ENCODE measurements around the gene CALCB.
"Not testable (repeated sequence)": the region's sequence is repeated elsewhere in the genome, so short reads cannot be mapped to it uniquely, and the experiment has no call there.

The CALCB gene, protein sequence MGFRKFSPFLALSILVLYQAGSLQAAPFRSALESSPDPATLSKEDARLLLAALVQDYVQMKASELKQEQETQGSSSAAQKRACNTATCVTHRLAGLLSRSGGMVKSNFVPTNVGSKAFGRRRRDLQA

DNA sequence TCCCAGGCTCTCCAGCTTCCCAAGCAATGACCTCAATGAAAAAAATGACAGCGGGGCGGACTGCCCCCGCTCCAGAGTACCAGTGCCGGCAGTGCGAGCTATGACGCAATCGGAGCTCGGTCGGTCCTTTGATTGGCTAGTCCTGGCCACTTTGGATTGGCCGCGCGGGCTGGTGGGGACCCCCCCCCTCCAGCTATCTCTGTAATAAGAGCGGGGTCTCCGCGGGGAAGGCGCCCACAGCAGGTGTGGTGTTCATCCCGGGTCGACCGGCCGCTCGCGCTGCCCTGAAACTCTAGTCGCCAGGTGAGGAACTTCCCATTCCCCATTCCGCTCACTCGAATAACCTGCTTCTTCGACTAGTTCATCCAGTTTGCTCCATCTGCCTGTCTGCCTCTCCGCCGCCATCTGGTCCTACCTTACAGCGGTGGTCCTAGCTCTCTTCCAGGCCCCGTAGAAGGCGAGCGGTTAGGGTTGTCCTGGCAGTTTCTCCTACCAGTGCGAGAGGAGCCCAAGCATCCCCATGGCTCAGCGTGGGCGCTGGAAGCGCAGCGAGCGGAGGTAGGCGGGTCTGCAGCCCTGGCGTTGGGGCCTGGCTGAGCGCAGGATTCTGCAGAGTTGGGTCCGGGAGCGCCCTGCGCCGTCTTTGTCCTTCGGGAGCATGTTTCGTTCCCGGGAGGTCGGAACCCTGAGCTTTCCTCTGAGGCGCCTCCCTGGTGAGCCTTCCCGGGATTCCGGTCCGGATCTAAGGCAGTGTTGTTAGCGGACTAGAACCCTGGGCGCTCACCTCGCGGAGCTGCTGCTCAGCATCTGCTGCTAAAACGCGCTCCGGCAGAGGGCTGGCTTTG is at the start of gene CALCB:
CALCB (plus strand) TSS at position 233 of the 845 bp plus-strand sequence. CDS start 1,126 bp downstream, outside the sequence.
- Mint-ChIP-seq H3K27me3 (peaks cover 54 to 59% of the 10 kb centered on the region in 2 donors), H3K9me3 (peaks cover 5 to 8% of the 10 kb centered on the region in 2 donors), H3K4me1 (peaks cover 13 to 20% of the 10 kb centered on the region in 2 donors), H3K4me3 (peak within 1 kb of the TSS; percentile 72 to 79), H3K36me3 (peaks cover 0 to under 1% of the 10 kb centered on the region in 2 donors), H3K27ac (peak within 1 kb of the TSS; percentile 40)
- DNase-seq: no peak
- ATAC-seq (replicated peaks): no peak

DNA sequence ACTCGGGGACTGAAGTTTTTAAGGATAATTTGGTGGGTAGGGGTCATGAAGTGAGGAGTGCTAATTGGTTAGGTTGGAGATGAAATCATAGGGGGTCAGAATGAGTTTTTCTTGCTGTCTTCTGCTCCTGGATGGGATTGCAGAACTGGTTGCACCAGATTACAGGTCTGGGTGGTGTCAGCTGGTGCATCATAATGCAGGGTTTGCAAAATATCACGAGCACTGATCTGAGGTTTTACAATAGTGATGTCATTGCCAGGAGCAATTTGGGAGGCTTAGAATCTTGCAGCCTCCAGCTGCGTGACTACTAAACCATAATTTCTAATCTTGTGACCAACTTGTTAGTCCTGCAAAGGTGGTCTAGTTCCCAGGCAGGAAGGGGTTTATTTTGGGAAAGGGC is 46.4 kb upstream of the CALCB start:
- no peaks in the 10 kb centered on the region for H3K4me1 Mint-ChIP-seq
- peaks cover 18 to 48% of the 10 kb centered on the region in 2 donors for H3K27me3 Mint-ChIP-seq
- no peak overlapping the region for H3K27ac Mint-ChIP-seq
- no peak overlapping the region for H3K4me3 Mint-ChIP-seq
- ATAC-seq (replicated peaks): no peak
- no peaks in the 10 kb centered on the region for H3K9me3 Mint-ChIP-seq
- DNase-seq: no peak
- H3K36me3 Mint-ChIP-seq: no peaks in the 10 kb centered on the region

DNA sequence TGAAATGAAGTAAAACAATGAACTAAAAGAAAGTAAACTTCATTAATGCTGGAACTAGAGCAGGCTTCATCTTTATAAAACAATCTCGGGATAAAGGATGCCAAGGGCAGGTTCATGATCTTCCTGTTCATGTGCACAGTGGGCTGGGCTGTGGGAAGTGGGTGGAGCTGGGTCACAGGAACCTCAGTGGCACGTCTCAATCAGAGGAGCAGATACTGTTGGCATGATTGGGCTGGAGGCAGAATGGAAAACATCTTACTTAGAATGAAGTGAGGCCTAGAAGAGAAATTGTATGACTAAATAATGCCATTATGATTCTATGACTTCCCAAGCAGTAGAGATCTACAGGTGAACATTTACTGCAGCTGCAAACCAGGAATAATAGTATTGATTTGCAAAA is 45.4 kb upstream of the CALCB start:
- Mint-ChIP-seq H3K27me3 (peaks cover 18 to 48% of the 10 kb centered on the region in 2 donors), H3K4me3 (no peak overlapping the region), H3K4me1 (no peaks in the 10 kb centered on the region), H3K9me3 (no peaks in the 10 kb centered on the region), H3K27ac (no peak overlapping the region), H3K36me3 (no peaks in the 10 kb centered on the region)
- DNase-seq (no peak), ATAC-seq (replicated peaks) (no peak)

DNA sequence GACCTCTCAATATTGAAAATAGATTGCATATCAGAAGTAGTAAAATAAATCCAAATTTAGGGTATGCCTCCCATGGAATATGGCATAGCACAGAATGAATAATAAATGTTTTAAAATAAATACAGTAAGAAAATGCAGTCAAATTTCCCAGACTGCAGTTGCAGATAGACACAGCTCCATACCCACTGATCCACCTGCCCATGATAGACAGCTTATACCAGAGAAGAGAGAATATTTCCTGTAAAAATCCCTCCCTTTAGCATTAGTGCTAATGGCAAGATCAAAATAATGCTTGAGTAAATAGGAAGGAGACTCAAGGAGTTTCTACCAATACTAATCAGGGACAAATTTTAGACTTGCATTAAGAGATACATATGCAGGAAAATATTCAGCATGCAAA is 45.0 kb upstream of the CALCB start:
- H3K9me3 Mint-ChIP-seq: no peaks in the 10 kb centered on the region
- no peak for ATAC-seq (replicated peaks)
- H3K27me3 Mint-ChIP-seq: peaks cover 22 to 52% of the 10 kb centered on the region in 2 donors
- no peaks in the 10 kb centered on the region for H3K36me3 Mint-ChIP-seq
- H3K4me3 Mint-ChIP-seq: no peak overlapping the region
- no peak for DNase-seq
- H3K4me1 Mint-ChIP-seq: no peaks in the 10 kb centered on the region
- no peak overlapping the region for H3K27ac Mint-ChIP-seq

DNA sequence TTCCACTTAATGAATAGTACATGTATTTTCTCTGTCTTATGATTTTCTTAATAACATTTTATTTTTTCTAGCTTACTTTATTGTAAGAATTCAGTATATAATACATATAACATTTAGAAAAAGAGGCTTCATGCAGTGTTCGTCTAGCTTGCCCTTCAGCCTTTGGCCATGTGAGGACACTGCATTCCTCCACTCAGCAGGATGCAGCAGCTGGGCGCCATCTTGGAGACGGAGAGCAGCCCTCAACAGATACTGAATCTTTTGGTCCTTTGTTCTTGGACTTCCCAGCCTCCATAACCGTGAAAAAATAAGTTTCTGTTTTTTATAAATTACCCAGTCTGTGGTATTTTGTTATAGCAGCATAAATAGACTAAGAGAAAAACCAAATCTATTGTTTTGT is 41.4 kb upstream of the CALCB start:
- not testable (repeated sequence) for H3K27ac Mint-ChIP-seq; H3K4me3 Mint-ChIP-seq; H3K9me3 Mint-ChIP-seq; H3K4me1 Mint-ChIP-seq; ATAC-seq (replicated peaks); H3K36me3 Mint-ChIP-seq; DNase-seq
- peaks cover 6 to 36% of the 10 kb centered on the region in 2 donors for H3K27me3 Mint-ChIP-seq

DNA sequence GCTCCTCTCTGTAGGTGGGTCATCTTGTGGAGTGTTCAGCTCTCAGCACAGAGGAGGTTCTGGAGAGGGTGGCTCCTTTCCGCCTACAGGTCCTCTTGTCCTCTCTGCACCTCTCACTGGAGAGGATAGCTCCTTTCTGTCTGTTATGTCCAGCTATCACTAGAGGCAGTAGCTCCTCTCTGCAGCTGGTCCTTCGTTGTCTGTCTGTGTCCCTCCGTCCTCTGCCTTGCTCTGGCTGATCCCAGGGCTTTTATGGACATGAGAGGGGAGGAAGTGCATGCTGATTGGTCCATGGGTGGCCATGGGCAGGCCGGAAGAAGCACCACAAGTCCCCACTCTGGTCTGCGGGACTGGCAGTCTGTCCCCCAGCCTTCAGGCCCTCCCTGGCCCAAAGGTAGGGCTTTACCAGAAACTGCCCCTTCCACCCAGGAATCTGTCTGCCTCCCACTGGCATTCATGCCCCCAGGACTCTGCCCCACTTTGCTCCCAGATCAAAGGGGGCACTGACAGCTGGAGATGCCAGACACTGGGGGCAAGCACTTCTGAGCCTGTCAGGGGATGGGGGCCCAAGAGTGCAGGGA is 38.6 kb upstream of the CALCB start:
- ATAC-seq (replicated peaks) (no peak), DNase-seq (no peak)
- no peaks in the 10 kb centered on the region for H3K36me3 Mint-ChIP-seq
- H3K27me3 Mint-ChIP-seq: peaks cover 8 to 30% of the 10 kb centered on the region in 2 donors
- H3K9me3 Mint-ChIP-seq: no peaks in the 10 kb centered on the region
- H3K4me3 Mint-ChIP-seq: no peak overlapping the region
- H3K4me1 Mint-ChIP-seq: no peaks in the 10 kb centered on the region
- H3K27ac Mint-ChIP-seq: no peak overlapping the region

DNA sequence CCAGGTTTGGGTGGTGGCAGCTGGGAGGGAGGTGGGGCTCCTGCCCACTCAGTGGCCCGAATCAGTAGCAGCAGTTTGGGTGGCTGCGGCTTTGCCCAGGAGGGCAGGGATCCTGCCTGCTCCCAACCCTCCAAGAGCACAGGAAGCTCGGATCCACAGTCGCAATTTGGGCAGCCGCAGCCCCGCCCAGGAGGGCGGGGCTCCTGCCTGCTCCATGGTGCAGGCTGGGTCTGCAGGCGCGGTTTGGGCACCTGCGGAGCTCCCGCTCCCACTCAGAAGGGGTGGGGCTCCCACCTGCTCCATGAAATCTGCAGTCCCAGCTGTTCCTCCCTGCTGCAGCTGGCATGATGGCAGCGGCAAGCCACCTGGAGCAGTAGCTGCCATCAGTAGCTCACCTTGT is 38.1 kb upstream of the CALCB start:
- no peak overlapping the region for H3K4me3 Mint-ChIP-seq
- no peak for DNase-seq
- H3K9me3 Mint-ChIP-seq: no peaks in the 10 kb centered on the region
- ATAC-seq (replicated peaks): no peak
- no peak overlapping the region for H3K27ac Mint-ChIP-seq
- H3K4me1 Mint-ChIP-seq: no peaks in the 10 kb centered on the region
- peaks cover 8 to 26% of the 10 kb centered on the region in 2 donors for H3K27me3 Mint-ChIP-seq
- no peaks in the 10 kb centered on the region for H3K36me3 Mint-ChIP-seq

DNA sequence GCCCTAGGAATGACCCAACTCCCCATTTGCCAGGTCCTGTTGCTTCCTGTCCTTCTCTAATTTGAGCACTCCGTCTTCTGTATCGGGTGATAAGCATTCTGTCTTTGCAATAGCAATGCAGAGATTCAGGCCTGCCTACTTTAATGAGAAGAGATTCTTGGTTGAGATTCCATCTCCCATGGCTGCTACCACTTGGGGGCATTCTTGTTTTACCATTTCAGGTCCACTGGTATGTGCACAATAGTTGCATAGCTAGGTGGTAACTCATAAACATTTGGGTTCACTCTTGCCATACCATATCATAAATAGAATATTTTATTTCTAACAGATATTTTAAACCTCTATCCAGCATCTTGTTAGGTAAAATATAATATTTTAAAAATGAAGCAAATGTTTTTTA is 34.4 kb upstream of the CALCB start:
- H3K4me1 Mint-ChIP-seq: no peaks in the 10 kb centered on the region
- H3K36me3 Mint-ChIP-seq: no peaks in the 10 kb centered on the region
- no peak overlapping the region for H3K27ac Mint-ChIP-seq
- ATAC-seq (replicated peaks) (no peak), DNase-seq (no peak)
- peaks cover 8 to 11% of the 10 kb centered on the region in 2 donors for H3K27me3 Mint-ChIP-seq
- no peak overlapping the region for H3K4me3 Mint-ChIP-seq
- H3K9me3 Mint-ChIP-seq: no peaks in the 10 kb centered on the region

DNA sequence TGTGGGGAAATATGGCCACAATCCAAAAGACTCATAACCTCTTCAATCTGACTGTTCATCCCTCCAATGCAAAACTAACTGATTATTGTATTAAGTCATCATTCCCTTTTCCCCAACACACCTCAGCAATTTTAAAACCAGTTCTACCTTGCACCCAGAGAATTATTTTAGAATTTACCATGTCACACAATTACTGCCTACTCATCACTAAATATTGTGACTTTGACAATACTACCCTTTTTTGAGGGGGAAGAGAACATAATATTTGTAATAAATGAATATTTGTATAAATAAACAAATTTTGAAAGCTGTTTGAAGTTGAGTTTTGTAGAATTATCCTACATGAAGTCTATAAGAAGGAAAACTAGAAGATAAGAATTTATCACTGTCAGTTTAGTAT is 28.2 kb upstream of the CALCB start:
- DNase-seq: no peak
- H3K4me1 Mint-ChIP-seq: no peaks in the 10 kb centered on the region
- H3K27me3 Mint-ChIP-seq: peaks cover 0 to 9% of the 10 kb centered on the region in 2 donors
- H3K4me3 Mint-ChIP-seq: no peak overlapping the region
- no peaks in the 10 kb centered on the region for H3K36me3 Mint-ChIP-seq
- peaks cover 0 to 1% of the 10 kb centered on the region in 2 donors for H3K9me3 Mint-ChIP-seq
- no peak overlapping the region for H3K27ac Mint-ChIP-seq
- ATAC-seq (replicated peaks): no peak

DNA sequence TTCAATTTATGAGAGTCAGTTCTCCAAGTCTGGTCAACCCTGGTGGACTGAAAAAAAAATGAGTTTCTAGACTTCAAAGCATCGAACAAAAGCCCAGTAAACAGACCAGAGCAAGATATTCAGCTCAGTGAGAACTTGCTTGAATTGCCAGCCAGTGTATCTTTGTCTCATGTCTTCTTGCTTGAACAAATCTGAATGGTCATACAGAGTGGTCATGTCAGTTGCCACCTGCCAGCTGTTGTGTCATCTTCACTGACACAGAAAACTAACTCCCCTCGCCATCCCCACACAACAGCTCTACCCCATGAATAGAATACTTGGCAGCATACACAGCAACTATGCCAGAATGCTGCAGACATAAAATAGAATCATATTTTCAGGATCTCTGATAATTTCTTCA is 27.5 kb upstream of the CALCB start:
- Mint-ChIP-seq H3K27ac (no peak overlapping the region), H3K9me3 (peaks cover 0 to 1% of the 10 kb centered on the region in 2 donors), H3K4me3 (no peak overlapping the region), H3K27me3 (peaks cover 0 to 9% of the 10 kb centered on the region in 2 donors), H3K4me1 (no peaks in the 10 kb centered on the region), H3K36me3 (no peaks in the 10 kb centered on the region)
- no peak for DNase-seq
- no peak for ATAC-seq (replicated peaks)

DNA sequence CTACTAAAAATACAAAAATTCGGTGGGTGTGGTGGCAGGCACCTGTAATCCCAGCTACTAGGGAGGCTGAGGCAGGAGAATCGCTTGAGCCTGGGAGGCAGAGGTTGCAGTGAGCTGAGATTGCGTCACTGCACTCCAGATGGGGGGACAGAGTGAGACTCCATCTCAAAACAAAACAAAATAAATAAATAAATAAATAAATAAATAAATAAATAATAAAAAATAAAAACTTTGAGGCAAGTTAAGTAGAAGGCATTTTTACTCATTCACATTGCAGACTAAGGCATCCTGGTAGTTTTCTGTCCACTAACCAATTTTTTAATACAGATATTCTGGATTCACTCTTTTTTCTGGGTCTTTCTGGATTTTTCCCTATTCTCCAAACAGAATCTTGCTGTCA is 26.7 kb upstream of the CALCB start:
- not testable (repeated sequence) for H3K4me3 Mint-ChIP-seq; H3K9me3 Mint-ChIP-seq; H3K4me1 Mint-ChIP-seq; ATAC-seq (replicated peaks); H3K27ac Mint-ChIP-seq; DNase-seq; H3K36me3 Mint-ChIP-seq
- H3K27me3 Mint-ChIP-seq: peaks cover 2 to 12% of the 10 kb centered on the region in 2 donors

DNA sequence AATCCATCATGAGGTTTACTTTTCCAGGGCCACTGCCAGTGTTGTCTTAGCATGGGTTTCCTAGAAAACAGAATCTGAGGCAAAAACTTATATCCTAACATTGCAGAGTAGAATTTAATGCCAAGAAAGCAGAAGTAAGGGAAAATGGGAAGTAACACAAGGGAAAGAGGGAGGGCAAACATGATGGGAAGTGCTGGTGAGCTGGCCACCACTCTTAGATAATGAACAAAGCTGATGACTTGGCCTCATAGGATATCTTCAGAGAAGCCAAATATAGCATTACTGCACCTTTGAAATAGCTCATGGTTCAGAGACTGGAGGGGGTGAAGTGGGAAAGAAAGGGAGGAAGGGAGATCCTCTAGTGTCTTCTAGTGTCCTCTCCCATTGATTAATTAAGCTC is 24.8 kb upstream of the CALCB start:
- DNase-seq: no peak
- Mint-ChIP-seq H3K9me3 (peaks cover 0 to 1% of the 10 kb centered on the region in 2 donors), H3K27me3 (peaks cover 14 to 16% of the 10 kb centered on the region in 2 donors), H3K36me3 (no peaks in the 10 kb centered on the region), H3K4me1 (no peaks in the 10 kb centered on the region), H3K27ac (no peak overlapping the region), H3K4me3 (no peak overlapping the region)
- no peak for ATAC-seq (replicated peaks)

DNA sequence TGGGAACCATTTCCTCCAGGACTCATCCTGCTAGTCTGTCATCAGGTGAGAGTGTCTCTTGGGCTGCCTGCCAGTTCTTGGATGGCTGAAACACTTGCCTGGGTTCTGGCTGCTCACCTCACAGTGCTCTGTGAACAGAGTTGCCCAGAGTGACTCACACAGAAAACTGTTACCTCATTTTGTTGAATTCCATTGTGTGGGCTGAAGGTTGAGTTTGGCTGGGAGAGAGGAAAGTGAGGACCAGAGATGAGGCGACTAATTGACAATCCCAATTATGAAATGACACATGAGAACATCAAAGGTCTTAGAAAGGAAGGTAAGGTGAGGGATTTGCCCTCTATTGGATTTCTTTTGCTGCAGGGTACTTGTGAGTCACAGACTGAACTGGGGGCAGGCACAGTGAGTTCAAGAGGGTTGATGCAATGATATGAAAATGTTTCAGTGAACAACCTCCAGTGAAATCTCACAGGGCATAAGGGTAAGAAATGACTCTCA is 20.2 kb upstream of the CALCB start:
- Mint-ChIP-seq H3K4me1 (no peaks in the 10 kb centered on the region), H3K4me3 (no peak overlapping the region), H3K9me3 (peaks cover 0 to 1% of the 10 kb centered on the region in 2 donors), H3K27ac (no peak overlapping the region), H3K27me3 (peaks cover 19 to 25% of the 10 kb centered on the region in 2 donors), H3K36me3 (no peaks in the 10 kb centered on the region)
- DNase-seq: no peak
- ATAC-seq (replicated peaks): no peak

DNA sequence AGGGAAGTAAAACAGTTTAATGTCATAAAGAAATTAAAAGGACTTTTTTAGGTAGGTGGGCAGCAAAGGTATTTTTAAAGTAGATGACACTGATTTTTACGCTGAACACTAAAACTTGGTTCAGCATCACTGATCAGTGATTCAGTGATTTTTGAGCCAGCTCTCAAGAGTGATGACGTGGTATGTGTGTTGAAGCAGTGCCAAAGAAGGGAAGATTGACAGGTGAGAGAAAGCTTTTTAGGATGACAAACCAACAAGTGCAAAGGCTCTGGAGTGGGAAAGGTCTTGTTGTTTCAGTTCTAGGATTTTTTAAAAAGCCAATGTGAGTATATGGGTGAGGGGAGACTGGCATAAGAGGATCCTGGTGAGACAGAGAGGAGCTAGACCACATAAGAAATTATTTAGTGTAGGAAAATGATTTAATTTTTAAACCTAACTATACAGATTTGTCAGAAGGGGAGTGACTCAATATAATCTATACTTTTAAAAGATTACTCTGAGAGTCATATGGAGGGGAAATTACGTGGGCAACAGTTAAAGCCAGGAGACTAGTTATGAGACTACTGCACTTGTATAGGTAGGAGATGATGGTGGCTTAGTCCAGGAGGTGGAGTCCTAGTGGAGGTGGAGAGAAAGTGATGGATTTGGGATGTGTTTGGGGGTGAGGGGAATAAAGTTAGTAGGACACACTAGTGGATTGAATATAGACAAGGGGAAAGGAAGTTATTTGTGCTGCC is 17.6 kb upstream of the CALCB start:
- no peak for DNase-seq
- Mint-ChIP-seq H3K4me1 (no peaks in the 10 kb centered on the region), H3K4me3 (no peak overlapping the region), H3K9me3 (no peaks in the 10 kb centered on the region), H3K36me3 (no peaks in the 10 kb centered on the region), H3K27me3 (peaks cover 36 to 41% of the 10 kb centered on the region in 2 donors), H3K27ac (no peak overlapping the region)
- peak in 1 of 2 donors; percentile 65 for ATAC-seq (replicated peaks)
